HepG2 (cell line): ENCODE measurements around the gene TBC1D14. TPM values are rescaled to one million over a fixed set of nuclear protein-coding genes. Genes with fewer than 3 reads are reported as not detected.

Experiments
- AKNA ChIP-seq: sonication (generic); formaldehyde crosslinking; IDR thresholded peaks from 2 replicates; pipeline ENCODE4 v1.4.0; 2020; ENCODE audit warnings: missing genetic modification reagents, borderline replicate concordance
- BCL6 ChIP-seq: IDR thresholded peaks from 2 replicates; pipeline ENCODE4 v1.6.1; 2016; ENCODE audit warnings: missing genetic modification reagents, missing compliant biosample characterization
- E2F2 ChIP-seq: sonication (generic); formaldehyde crosslinking; IDR thresholded peaks from 2 replicates; pipeline ENCODE4 v1.4.0; 2020; ENCODE audit warnings: missing genetic modification reagents, borderline replicate concordance
- IRF1 ChIP-seq: sonication (generic); formaldehyde crosslinking; IDR thresholded peaks from 2 replicates; pipeline ENCODE4 v1.4.0; 2020; ENCODE audit warnings: low read depth, mild to moderate bottlenecking, missing genetic modification reagents
- MAX ChIP-seq: IDR thresholded peaks from 2 replicates; pipeline ENCODE4 v1.6.1; 2012; ENCODE audit warnings: inconsistent platforms
- NR3C1 ChIP-seq: sonication (generic); formaldehyde crosslinking; IDR thresholded peaks from 2 replicates; pipeline ENCODE4 v1.4.0; 2020; ENCODE audit warnings: missing genetic modification reagents
- PAF1 ChIP-seq: IDR thresholded peaks from 2 replicates; pipeline ENCODE4 v1.6.1; 2016; ENCODE audit warnings: missing genetic modification reagents, missing compliant biosample characterization
- PHF5A ChIP-seq: IDR thresholded peaks from one replicate; pipeline ENCODE4 v1.6.1; 2018; ENCODE audit warnings: low read depth, missing genetic modification reagents; ENCODE audit not compliant: unreplicated experiment
- PPARG ChIP-seq: conservative IDR thresholded peaks from 2 replicates; pipeline ENCODE4 v1.6.1; 2016; ENCODE audit warnings: missing biosample characterization, missing genetic modification reagents
- TCF7 ChIP-seq: sonication (generic); IDR thresholded peaks from 2 replicates; pipeline ENCODE4 v1.6.1; 2016; ENCODE audit warnings: antibody characterized with exemption, low read depth
- TCF7L2 ChIP-seq: IDR thresholded peaks from 2 replicates; pipeline ENCODE4 v1.6.1; 2011; ENCODE audit warnings: mild to moderate bottlenecking, low read depth, low read length, moderate library complexity
- TEF ChIP-seq: sonication (generic); formaldehyde crosslinking; IDR thresholded peaks from 2 replicates; pipeline ENCODE4 v1.5.0; 2020; ENCODE audit warnings: missing genetic modification reagents
- TRIM24 ChIP-seq: sonication (generic); formaldehyde crosslinking; IDR thresholded peaks from 2 replicates; pipeline ENCODE4 v1.8.0; 2022; ENCODE audit warnings: mild to moderate bottlenecking, missing genetic modification reagents
- ZBTB25 ChIP-seq: IDR thresholded peaks from 2 replicates; pipeline ENCODE4 v1.6.1; 2018; ENCODE audit warnings: missing genetic modification reagents
- ZNF207 ChIP-seq: fragments of 450-650 bp; IDR thresholded peaks from 2 replicates; pipeline ENCODE4 v1.6.1; 2016; ENCODE audit warnings: antibody characterized with exemption, borderline replicate concordance
- ZNF275 ChIP-seq: sonication (generic); formaldehyde crosslinking; IDR thresholded peaks from 2 replicates; pipeline ENCODE4 v1.8.0; 2022; ENCODE audit warnings: missing genetic modification reagents, mild to moderate bottlenecking, inconsistent platforms, borderline replicate concordance
- ZNF747 ChIP-seq: sonication (generic); formaldehyde crosslinking; IDR thresholded peaks from 2 replicates; pipeline ENCODE4 v1.8.1; 2023; ENCODE audit warnings: missing genetic modification reagents, mild to moderate bottlenecking, borderline replicate concordance
- ZNF772 ChIP-seq: sonication (generic); formaldehyde crosslinking; IDR thresholded peaks from 2 replicates; pipeline ENCODE4 v1.5.0; 2020; ENCODE audit warnings: mild to moderate bottlenecking, missing genetic modification reagents
- ZNF776 ChIP-seq: sonication (generic); formaldehyde crosslinking; IDR thresholded peaks from 2 replicates; pipeline ENCODE4 v1.4.0; 2020; ENCODE audit warnings: mild to moderate bottlenecking, missing genetic modification reagents
- polyA plus RNA-seq, 8 experiments: library from polyadenylated mRNA; depleted of rRNA in 3 of 8; stranded (reverse) in 7 of 8; unstranded in 1 of 8; fragments of >200 nt; fragmentation: Illumina TruSeq in 4 of 8; extraction: Trizol in 4 of 8; gene quantifications; 2 replicates each; pipeline versions ENCODE4 v1.2.1 to v1.2.3, GENCODE V29; 2011 to 2016; ENCODE audit warnings: low read depth in 4 of 8, missing spikeins in 1 of 8, mixed read lengths in 1 of 8; ENCODE audit not compliant: insufficient read depth in 1 of 8
- total RNA-seq, 5 experiments: library from RNA; depleted of rRNA; stranded (reverse); fragments of >200 nt; fragmentation: Illumina TruSeq; extraction: Trizol; gene quantifications; 2 replicates each; pipeline ENCODE4 v1.2.3, GENCODE V29; 2016; ENCODE audit warnings: low read depth in 1 of 5

TBC1D14 gene
- total and polyA plus RNA-seq, 2 of the 13 experiments (the other 11 are each of a cell fraction or from before 2014, with no cell fraction given) = 29.5 to 46.5 TPM

GRCh38 chr4:6893449-6894085 lies 16.1 kb upstream of the TBC1D14 start (continued):
- peak; percentile 22; the same call in 1 of the 2 replicates for TF ChIP-seq ZNF747 (CRISPR knock-in tag)
- peak; percentile 99 for TF ChIP-seq MAX
- peak; percentile 92 for TF ChIP-seq PHF5A (CRISPR knock-in tag)
- TF ChIP-seq PPARG (CRISPR knock-in tag) = peak; percentile 87
- TF ChIP-seq BCL6 (CRISPR knock-in tag) = peak; percentile 89
- TF ChIP-seq ZNF776 (CRISPR knock-in tag) = no peak
- peak; percentile 83 for TF ChIP-seq ZBTB25 (CRISPR knock-in tag)
- no peak for TF ChIP-seq ZNF207
- TF ChIP-seq ZNF772 = no peak; the same call in 1 of the 2 replicates
- TF ChIP-seq ZNF275 (CRISPR knock-in tag) = no peak; the same call in 1 of the 2 replicates
- 0 out of 2 replicates have a peak, but pooled peaks have one; percentile 54 for TF ChIP-seq AKNA (CRISPR knock-in tag)
- TF ChIP-seq TCF7 = 0 out of 2 replicates have a peak, but pooled peaks have one; percentile 26
- 0 out of 2 replicates have a peak, but pooled peaks have one; percentile 39 for TF ChIP-seq E2F2 (CRISPR knock-in tag)
- no peak for TF ChIP-seq TCF7L2
- TF ChIP-seq IRF1 (CRISPR knock-in tag) = no peak
- no peak for TF ChIP-seq TEF (CRISPR knock-in tag)
- no peak for TF ChIP-seq NR3C1
- TF ChIP-seq TRIM24 (CRISPR knock-in tag) = 0 out of 2 replicates have a peak, but pooled peaks have one; percentile 58
- no peak for TF ChIP-seq PAF1 (CRISPR knock-in tag)
